GM12878 (cell line): ENCODE measurements around the gene RPRD2. TPM values are rescaled to one million over a fixed set of nuclear protein-coding genes. Genes with fewer than 3 reads are reported as not detected.

Experiments used
- ATAC-seq: fragments of 200-7000 bp; cut with Tn5 transposase; 3 replicates; pipeline ENCODE4 v1.9.1; 2020; ENCODE audit warnings: mild to moderate bottlenecking, moderate library complexity
- BruUV-seq: library from RNA; stranded (reverse); fragments of 400-500 nt; replicated peaks from 2 replicates; lab custom pipeline; 2021; lab: Mats Ljungman, UMichigan
- CTCF ChIA-PET: fragments of 300-600 bp; sonication (Branson Sonifier 250); formaldehyde crosslinking; extraction: SDS; loops from one replicate; lab custom pipeline; 2021; ENCODE audit warnings: inconsistent platforms; lab: Yijun Ruan, JAX
- POLR2A ChIA-PET: fragments of 350-600 bp; formaldehyde crosslinking; extraction: SDS; loops from one replicate; lab custom pipeline; 2021; ENCODE audit warnings: inconsistent platforms; lab: Charles Lee
- RAD21 ChIA-PET: fragments of 300-600 bp; sonication (Branson Sonifier 250); formaldehyde crosslinking; loops from one replicate; lab custom pipeline; 2023; ENCODE audit warnings: antibody characterized with exemption; ENCODE audit not compliant: unreplicated experiment; lab: Charles Lee
- SMC1A ChIA-PET: fragments of 300-600 bp; sonication (Branson Sonifier 250); formaldehyde crosslinking; loops from one replicate; lab custom pipeline; 2023; ENCODE audit not compliant: unreplicated experiment, uncharacterized antibody; lab: Charles Lee
- DNase-seq: peaks from one replicate; pipeline ENCODE4 v3.0.0-alpha.2; 2011; ENCODE audit warnings: low read depth, low spot score
- FAIRE-seq: peaks from 3 replicates; lab custom pipeline; 2011; peaks lifted over from hg19 to GRCh38; lab: Jason Lieb, UNC
- H2AFZ ChIP-seq: 2 replicates; pipeline ENCODE4 v1.6.0; 2011; ENCODE audit warnings: low read depth, low read length, control low read depth; ENCODE audit not compliant: control insufficient read depth
- H3K27ac ChIP-seq: 2 replicates; pipeline ENCODE4 v1.5.1; 2011; ENCODE audit warnings: control low read depth; ENCODE audit not compliant: control insufficient read depth, insufficient read depth
- H3K27me3 ChIP-seq, 2 experiments: replicated peaks in 1 of 2; 2 replicates each; pipeline versions ENCODE4 v1.6.0 to v1.6.1; 2011; ENCODE audit warnings: low read length in 1 of 2; ENCODE audit not compliant: control insufficient read depth in 2 of 2, insufficient read depth in 2 of 2
- H3K36me3 ChIP-seq, 2 experiments: 2 replicates each; pipeline ENCODE4 v1.5.1; 2011; ENCODE audit warnings: low read length in 1 of 2; ENCODE audit not compliant: control insufficient read depth in 2 of 2, insufficient read depth in 2 of 2
- H3K4me1 ChIP-seq: 2 replicates; pipeline ENCODE4 v1.6.1; 2011; ENCODE audit warnings: mild to moderate bottlenecking, low read length, moderate library complexity, mixed read lengths; ENCODE audit not compliant: control insufficient read depth, insufficient read depth
- H3K4me2 ChIP-seq: 2 replicates; pipeline ENCODE4 v1.6.0; 2011; ENCODE audit warnings: control low read depth; ENCODE audit not compliant: control insufficient read depth, insufficient read depth
- H3K4me3 ChIP-seq: fragments of 200-600 bp; sonication (generic); 2 replicates; pipeline ENCODE4 v1.5.1; 2016
- H3K79me2 ChIP-seq: 2 replicates; pipeline ENCODE4 v1.6.0; 2011; ENCODE audit warnings: low read length; ENCODE audit not compliant: control insufficient read depth, insufficient read depth
- H3K9ac ChIP-seq: 2 replicates; pipeline ENCODE4 v1.8.0; 2011; ENCODE audit warnings: low read length, control low read depth, mixed read lengths; ENCODE audit not compliant: control insufficient read depth, insufficient read depth
- H3K9me3 ChIP-seq: replicated peaks from 3 replicates; pipeline ENCODE4 v1.5.1; 2011; ENCODE audit warnings: mild to moderate bottlenecking, low read length; ENCODE audit not compliant: control insufficient read depth, insufficient read depth
- H4K20me1 ChIP-seq: 2 replicates; pipeline ENCODE4 v1.6.0; 2011; ENCODE audit not compliant: control insufficient read depth, insufficient read depth
- BRCA1 ChIP-seq: IDR thresholded peaks from 2 replicates; pipeline ENCODE4 v1.6.1; 2011; ENCODE audit warnings: low read depth, low read length, improper control_type of control experiment
- FOXK2 ChIP-seq: fragments of 450-650 bp; IDR thresholded peaks from 2 replicates; pipeline ENCODE4 v1.6.1; 2017; ENCODE audit warnings: mild to moderate bottlenecking, moderate library complexity
- IKZF1 ChIP-seq: fragments of 450-650 bp; conservative IDR thresholded peaks from 2 replicates; pipeline ENCODE4 v1.6.1; 2017; ENCODE audit warnings: antibody characterized with exemption, mild to moderate bottlenecking
- JUNB ChIP-seq: IDR thresholded peaks from 2 replicates; pipeline ENCODE4 v1.6.1; 2016; ENCODE audit warnings: antibody characterized with exemption, mild to moderate bottlenecking
- NFXL1 ChIP-seq: fragments of 450-650 bp; IDR thresholded peaks from 2 replicates; pipeline ENCODE4 v1.6.1; 2017; ENCODE audit warnings: antibody characterized with exemption, mild to moderate bottlenecking, borderline replicate concordance
- NRF1 ChIP-seq: conservative IDR thresholded peaks from 2 replicates; pipeline ENCODE4 v1.6.1; 2011; ENCODE audit warnings: mild to moderate bottlenecking, low read depth, low read length, improper control_type of control experiment
- RAD21 ChIP-seq: IDR thresholded peaks from 2 replicates; pipeline ENCODE4 v1.6.1; 2011; ENCODE audit warnings: mild to moderate bottlenecking, low read depth, low read length, moderate library complexity; ENCODE audit not compliant: insufficient read depth
- RBBP5 ChIP-seq: fragments of 200-600 bp; sonication (generic); conservative IDR thresholded peaks from 2 replicates; pipeline ENCODE4 v1.6.1; 2016
- RELA ChIP-seq: fragments of 450-650 bp; IDR thresholded peaks from 2 replicates; pipeline ENCODE4 v1.8.0; 2014; ENCODE audit warnings: borderline replicate concordance; ENCODE audit not compliant: partially characterized antibody
- STAT1 ChIP-seq: fragments of 450-650 bp; conservative IDR thresholded peaks from 2 replicates; pipeline ENCODE4 v1.6.1; 2014; ENCODE audit warnings: antibody characterized with exemption, mild to moderate bottlenecking
- SUPT20H ChIP-seq: IDR thresholded peaks from 2 replicates; pipeline ENCODE4 v1.6.1; 2011; ENCODE audit warnings: low read depth, mild to moderate bottlenecking, low read length, moderate library complexity, borderline replicate concordance; ENCODE audit not compliant: control insufficient read depth
- SUZ12 ChIP-seq: fragments of 200-600 bp; sonication (generic); IDR thresholded peaks from one replicate; pipeline ENCODE4 v1.6.1; 2018; ENCODE audit warnings: antibody characterized with exemption, mild to moderate bottlenecking; ENCODE audit not compliant: unreplicated experiment
- TARDBP ChIP-seq: IDR thresholded peaks from 2 replicates; pipeline ENCODE4 v1.6.1; 2016; ENCODE audit warnings: borderline replicate concordance
- WGBS: methylation state at CpG from one replicate; pipeline ENCODE4 v1.1.6; 2016; ENCODE audit warnings: low lambda C conversion rate; ENCODE audit not compliant: insufficient replicate concordance, insufficient coverage; ENCODE audit errors: missing lambda C conversion rate; 5-methylcytosine and 5-hydroxymethylcytosine counted together
- in situ Hi-C: fragments of 300-500 bp; cut with MboI; formaldehyde crosslinking; loops from 9 replicates; pipeline ENCODE4 v1.14.3; 2018; ENCODE audit warnings: mixed read lengths
- intact Hi-C: fragments of 100-400 bp; cut with micrococcal nuclease; formaldehyde crosslinking; loops from one replicate; pipeline ENCODE4 v1.14.2; 2022; ENCODE audit not compliant: unreplicated experiment
- polyA plus RNA-seq, 11 experiments: library from polyadenylated mRNA; depleted of rRNA in 4 of 11; unstranded in 6 of 11; stranded (reverse) in 5 of 11; fragments of >200 nt; fragmentation: Nextera tagmentation in 4 of 11; fragmentation: Illumina TruSeq in 1 of 11; extraction: Ambion mirVana in 4 of 11; extraction: Trizol in 1 of 11; gene quantifications; 1 replicate in 1 of 11; 2 replicates in 10 of 11; pipeline versions ENCODE4 v1.2.1 to v1.2.3, GENCODE V29; 2011 to 2016; ENCODE audit warnings: inconsistent platforms in 2 of 11, missing spikeins in 2 of 11, low read depth in 1 of 11
- total RNA-seq, 4 experiments: library from RNA; depleted of rRNA in 3 of 4; stranded (reverse); fragments of >200 nt in 3 of 4; fragmentation: Illumina TruSeq in 1 of 4; extraction: Trizol in 1 of 4; gene quantifications; 2 replicates each; pipeline versions ENCODE4 v1.2.1 to v1.2.3, GENCODE V29; 2013 to 2021
- TF ChIP-seq, protein P1 (sequence below): IDR thresholded peaks from 2 replicates; pipeline ENCODE4 v1.6.1; 2012; ENCODE audit warnings: mild to moderate bottlenecking, low read depth, low read length
- TF ChIP-seq, protein P2 (sequence below): fragments of 450-650 bp; IDR thresholded peaks from 2 replicates; pipeline ENCODE4 v1.6.1; 2017; ENCODE audit warnings: mild to moderate bottlenecking, low read depth, inconsistent platforms; ENCODE audit not compliant: poor library complexity, severe bottlenecking

Gene RPRD2
- total and polyA plus RNA-seq, 10 of the 15 experiments (the other 5 are each of a cell fraction or from before 2014, with no cell fraction given) = 1.9 to 24.8 (median 13.3) TPM

DNA sequence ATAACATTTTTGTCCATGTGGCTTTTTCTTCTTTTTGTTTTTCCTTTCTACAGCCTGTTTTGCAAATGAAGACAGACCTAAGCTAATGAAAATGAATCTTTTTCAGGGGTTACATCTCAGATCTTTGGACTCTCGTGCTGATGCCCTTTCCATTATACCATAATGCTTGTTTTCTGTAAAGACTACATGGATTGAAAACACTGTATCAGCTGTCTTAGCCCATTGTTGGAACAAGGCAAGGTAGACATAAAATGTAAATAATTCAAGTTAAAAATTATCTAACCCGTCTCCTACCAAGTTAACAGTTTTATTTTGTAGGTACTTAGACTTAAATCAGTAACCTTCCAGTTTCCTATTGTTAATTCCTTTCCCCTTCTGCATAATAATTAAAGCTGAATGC lies 44.9 kb downstream of the RPRD2 start:
- ChIA-PET POLR2A (interaction anchor here (0.5 to 0.8 kb wide), 2 partner anchors 15 to 243 kb away, joined by 3 read pairs; no protein-coding TSS in a partner anchor), SMC1A (no interaction called here), RAD21 (no interaction called here), CTCF (interaction anchor here (0.7 kb wide), 1 partner anchor 86 kb away, joined by 3 read pairs; no protein-coding TSS in a partner anchor)
- no peak overlapping the region for H3K4me2 ChIP-seq
- H3K79me2 ChIP-seq = peaks cover 63% of the 10 kb centered on the region
- ATAC-seq = no peak
- in situ Hi-C loops (no loop called here), intact Hi-C loops (no loop called here)
- no peak overlapping the region for H2AFZ ChIP-seq
- H4K20me1 ChIP-seq = no peaks in the 10 kb centered on the region
- H3K9me3 ChIP-seq = no peaks in the 10 kb centered on the region
- WGBS = 100% methylated on average over 2 of the region's 2 CpGs
- H3K4me1 ChIP-seq = peaks cover 3% of the 10 kb centered on the region
- H3K9ac ChIP-seq = no peak overlapping the region
- no TSS peak for BruUV-seq
- no peak overlapping the region for H3K4me3 ChIP-seq
- H3K27me3 ChIP-seq = no peaks in the 10 kb centered on the region
- H3K27ac ChIP-seq = no peak overlapping the region
- TF ChIP-seq FOXK2 (no peak), RELA (no peak), BRCA1 (no peak), NFXL1 (no peak), IKZF1 (no peak), SUZ12 (no peak), STAT1 (no peak), NRF1 (no peak), TARDBP (no peak), JUNB (no peak), RAD21 (no peak), RBBP5 (no peak), SUPT20H (no peak)
- TF ChIP-seq, protein P1, sequence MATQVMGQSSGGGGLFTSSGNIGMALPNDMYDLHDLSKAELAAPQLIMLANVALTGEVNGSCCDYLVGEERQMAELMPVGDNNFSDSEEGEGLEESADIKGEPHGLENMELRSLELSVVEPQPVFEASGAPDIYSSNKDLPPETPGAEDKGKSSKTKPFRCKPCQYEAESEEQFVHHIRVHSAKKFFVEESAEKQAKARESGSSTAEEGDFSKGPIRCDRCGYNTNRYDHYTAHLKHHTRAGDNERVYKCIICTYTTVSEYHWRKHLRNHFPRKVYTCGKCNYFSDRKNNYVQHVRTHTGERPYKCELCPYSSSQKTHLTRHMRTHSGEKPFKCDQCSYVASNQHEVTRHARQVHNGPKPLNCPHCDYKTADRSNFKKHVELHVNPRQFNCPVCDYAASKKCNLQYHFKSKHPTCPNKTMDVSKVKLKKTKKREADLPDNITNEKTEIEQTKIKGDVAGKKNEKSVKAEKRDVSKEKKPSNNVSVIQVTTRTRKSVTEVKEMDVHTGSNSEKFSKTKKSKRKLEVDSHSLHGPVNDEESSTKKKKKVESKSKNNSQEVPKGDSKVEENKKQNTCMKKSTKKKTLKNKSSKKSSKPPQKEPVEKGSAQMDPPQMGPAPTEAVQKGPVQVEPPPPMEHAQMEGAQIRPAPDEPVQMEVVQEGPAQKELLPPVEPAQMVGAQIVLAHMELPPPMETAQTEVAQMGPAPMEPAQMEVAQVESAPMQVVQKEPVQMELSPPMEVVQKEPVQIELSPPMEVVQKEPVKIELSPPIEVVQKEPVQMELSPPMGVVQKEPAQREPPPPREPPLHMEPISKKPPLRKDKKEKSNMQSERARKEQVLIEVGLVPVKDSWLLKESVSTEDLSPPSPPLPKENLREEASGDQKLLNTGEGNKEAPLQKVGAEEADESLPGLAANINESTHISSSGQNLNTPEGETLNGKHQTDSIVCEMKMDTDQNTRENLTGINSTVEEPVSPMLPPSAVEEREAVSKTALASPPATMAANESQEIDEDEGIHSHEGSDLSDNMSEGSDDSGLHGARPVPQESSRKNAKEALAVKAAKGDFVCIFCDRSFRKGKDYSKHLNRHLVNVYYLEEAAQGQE = no peak
- TF ChIP-seq, protein P2, sequence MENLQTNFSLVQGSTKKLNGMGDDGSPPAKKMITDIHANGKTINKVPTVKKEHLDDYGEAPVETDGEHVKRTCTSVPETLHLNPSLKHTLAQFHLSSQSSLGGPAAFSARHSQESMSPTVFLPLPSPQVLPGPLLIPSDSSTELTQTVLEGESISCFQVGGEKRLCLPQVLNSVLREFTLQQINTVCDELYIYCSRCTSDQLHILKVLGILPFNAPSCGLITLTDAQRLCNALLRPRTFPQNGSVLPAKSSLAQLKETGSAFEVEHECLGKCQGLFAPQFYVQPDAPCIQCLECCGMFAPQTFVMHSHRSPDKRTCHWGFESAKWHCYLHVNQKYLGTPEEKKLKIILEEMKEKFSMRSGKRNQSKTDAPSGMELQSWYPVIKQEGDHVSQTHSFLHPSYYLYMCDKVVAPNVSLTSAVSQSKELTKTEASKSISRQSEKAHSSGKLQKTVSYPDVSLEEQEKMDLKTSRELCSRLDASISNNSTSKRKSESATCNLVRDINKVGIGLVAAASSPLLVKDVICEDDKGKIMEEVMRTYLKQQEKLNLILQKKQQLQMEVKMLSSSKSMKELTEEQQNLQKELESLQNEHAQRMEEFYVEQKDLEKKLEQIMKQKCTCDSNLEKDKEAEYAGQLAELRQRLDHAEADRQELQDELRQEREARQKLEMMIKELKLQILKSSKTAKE = no peak
- TF ChIP-seq, all 136 proteins: peak for 0
- FAIRE-seq (no peak), DNase-seq (no peak)
- H3K36me3 ChIP-seq = no peaks in the 10 kb centered on the region; a peak in 1 of 4 replicates
